T-helper 2 cell treated with Interferon-gamma antibody and Interleukin-4, amounts not matched to agents 100 ng/mL and 5 ng/mL, for 36 hours (primary cell): ENCODE results near the gene DNAH1. TPM values are rescaled to one million over a fixed set of nuclear protein-coding genes. Genes with fewer than 3 reads are reported as not detected.

Experiments
- intact Hi-C: fragments of 100-400 bp; cut with micrococcal nuclease; formaldehyde crosslinking; loops from one replicate; pipeline ENCODE4 v1.15.1; 2023
- total RNA-seq: library from RNA; stranded (reverse); gene quantifications from 2 replicates; pipeline ENCODE4 v1.2.3, GENCODE V29; 2022

Gene DNAH1
- total RNA-seq, 1 donor from 2014 or later: 25.9 TPM

- intact Hi-C loops: no loop called here
These were observed 84.9 kb downstream of the DNAH1 start for GRCh38 chr3:52401021-52401420.

GRCh38 chr3:52401551-52401950 is 85.4 kb downstream of the DNAH1 start:
- intact Hi-C loops: no loop called here

- intact Hi-C loops: no loop called here
These were observed 86.0 kb downstream of the DNAH1 start for GRCh38 chr3:52402101-52402521.

- intact Hi-C loops: no loop called here
These were observed 86.7 kb downstream of the DNAH1 start for GRCh38 chr3:52402706-52403270.

- intact Hi-C loops: no loop called here
These were observed 87.2 kb downstream of the DNAH1 start for GRCh38 chr3:52403271-52403841.

- intact Hi-C loops: no loop called here
These were observed 87.8 kb downstream of the DNAH1 start for GRCh38 chr3:52403955-52404354.

GRCh38 chr3:52404391-52404790 is 88.3 kb downstream of the DNAH1 start:
- intact Hi-C loops: no loop called here

- intact Hi-C loops: no loop called here
These were observed 88.9 kb downstream of the DNAH1 start for GRCh38 chr3:52405066-52405465.

- intact Hi-C loops: no loop called here
These were observed 89.5 kb downstream of the DNAH1 start for GRCh38 chr3:52405601-52406110.

- intact Hi-C loops: no loop called here
These were observed 90.1 kb downstream of the DNAH1 start for GRCh38 chr3:52406231-52406661.

GRCh38 chr3:52406791-52407510 is 90.8 kb downstream of the DNAH1 start:
- intact Hi-C loops: no loop called here

- intact Hi-C loops: no loop called here
These were observed 91.7 kb downstream of the DNAH1 start for GRCh38 chr3:52407779-52408178.

- intact Hi-C loops: no loop called here
These were observed 92.3 kb downstream of the DNAH1 start for GRCh38 chr3:52408466-52408865.

- intact Hi-C loops: no loop called here
These were observed 99.7 kb downstream of the DNAH1 start for GRCh38 chr3:52415800-52416199.

GRCh38 chr3:52420388-52420787 is 104.3 kb downstream of the DNAH1 start:
- intact Hi-C loops: no loop called here

- intact Hi-C loops: no loop called here
These were observed 106.5 kb downstream of the DNAH1 start for GRCh38 chr3:52422669-52423068.

GRCh38 chr3:52423173-52423572 is 107.1 kb downstream of the DNAH1 start:
- intact Hi-C loops: no loop called here

GRCh38 chr3:52428151-52429005 is 112.3 kb downstream of the DNAH1 start:
- intact Hi-C loops: loop anchor here (1.0 kb wide), 1 partner anchor 17 kb away; the partner anchor contains the start of gene SEMA3G

GRCh38 chr3:52429031-52429430 is 112.9 kb downstream of the DNAH1 start:
- intact Hi-C loops: no loop called here

GRCh38 chr3:52429779-52430415 is 113.8 kb downstream of the DNAH1 start:
- intact Hi-C loops: no loop called here

GRCh38 chr3:52430416-52430810 is 114.3 kb downstream of the DNAH1 start:
- intact Hi-C loops: no loop called here
